BE2C (cell line): Measurements from ENCODE around the gene CCL5.
A peak's percentile ranks its signal among the peaks of the same experiment; 100 is the strongest.

ENCODE experiments used
- DNase-seq: peaks from one replicate; pipeline ENCODE4 v3.0.0-alpha.2; 2020
- H3K27me3 ChIP-seq: fragments of 250-450 bp; sonication (Bioruptor Pico); 2 replicates; pipeline ENCODE4 v1.5.1; 2020; ENCODE audit warnings: mild to moderate bottlenecking
- H3K36me3 ChIP-seq: fragments of 250-450 bp; sonication (Bioruptor Pico); 2 replicates; pipeline ENCODE4 v1.5.1; 2020; ENCODE audit warnings: mild to moderate bottlenecking
- H3K4me1 ChIP-seq: fragments of 250-450 bp; sonication (Bioruptor Pico); 2 replicates; pipeline ENCODE4 v1.5.1; 2020
- H3K4me3 ChIP-seq: 2 replicates; pipeline ENCODE4 v1.5.1; 2011; ENCODE audit warnings: low read depth, low read length
- H3K9me3 ChIP-seq: fragments of 250-450 bp; sonication (Bioruptor Pico); 2 replicates; pipeline ENCODE4 v1.5.1; 2020
- CTCF ChIP-seq: IDR thresholded peaks from 2 replicates; pipeline ENCODE4 v1.5.1; 2012; ENCODE audit warnings: mild to moderate bottlenecking, low read depth, low read length

Gene CCL5

GRCh38 chr17:35865412-35866340 is 14.5 kb downstream of the CCL5 start:
- no peaks in the 10 kb centered on the region for H3K9me3 ChIP-seq
- DNase-seq, result no peak
- no peaks in the 10 kb centered on the region for H3K27me3 ChIP-seq
- no peak overlapping the region for H3K4me3 ChIP-seq
- TF ChIP-seq CTCF, result no peak
- no peaks in the 10 kb centered on the region for H3K36me3 ChIP-seq
- H3K4me1 ChIP-seq, result 0 out of 2 replicates have a peak, but pooled peaks cover 5% of the 10 kb centered on the region

GRCh38 chr17:35864853-35865252 is 15.3 kb downstream of the CCL5 start:
- no peak overlapping the region for H3K4me3 ChIP-seq
- H3K4me1 ChIP-seq, result 0 out of 2 replicates have a peak, but pooled peaks cover 5% of the 10 kb centered on the region
- TF ChIP-seq CTCF, result no peak
- H3K9me3 ChIP-seq, result no peaks in the 10 kb centered on the region
- DNase-seq, result no peak
- H3K36me3 ChIP-seq, result no peaks in the 10 kb centered on the region
- no peaks in the 10 kb centered on the region for H3K27me3 ChIP-seq

GRCh38 chr17:35856603-35857002 is 23.6 kb downstream of the CCL5 start:
- no peak for TF ChIP-seq CTCF
- Histone ChIP-seq H3K4me3 (no peak overlapping the region), H3K4me1 (no peaks in the 10 kb centered on the region), H3K9me3 (no peaks in the 10 kb centered on the region), H3K27me3 (no peaks in the 10 kb centered on the region), H3K36me3 (no peaks in the 10 kb centered on the region)
- DNase-seq, result no peak

GRCh38 chr17:35855965-35856364 is 24.2 kb downstream of the CCL5 start:
- H3K9me3 ChIP-seq, result no peaks in the 10 kb centered on the region
- no peak for DNase-seq
- H3K27me3 ChIP-seq, result no peaks in the 10 kb centered on the region
- H3K36me3 ChIP-seq, result peaks cover 4% of the 10 kb centered on the region; the same call in 1 of the 2 replicates
- no peak overlapping the region for H3K4me3 ChIP-seq
- H3K4me1 ChIP-seq, result no peaks in the 10 kb centered on the region
- TF ChIP-seq CTCF, result no peak

- Histone ChIP-seq H3K9me3 (no peaks in the 10 kb centered on the region), H3K36me3 (peaks cover 60% of the 10 kb centered on the region), H3K27me3 (no peaks in the 10 kb centered on the region), H3K4me1 (no peaks in the 10 kb centered on the region; the same call in 1 of the 2 replicates), H3K4me3 (no peak overlapping the region)
- DNase-seq, result peak; percentile 66
- peak; percentile 87 for TF ChIP-seq CTCF
Observed at GRCh38 chr17:35849469-35850348, 30.5 kb downstream of the CCL5 start.
